GM12878 (cell line): ENCODE measurements around the gene ZNF366. TPM values are rescaled to one million over a fixed set of nuclear protein-coding genes. Genes with fewer than 3 reads are reported as not detected.
A peak's percentile ranks its signal among the peaks of the same experiment; 100 is the strongest.

Source experiments
- CHD2 ChIP-seq: IDR thresholded peaks from 2 replicates; pipeline ENCODE4 v1.6.1; 2011; ENCODE audit warnings: low read depth, low read length, improper control_type of control experiment, borderline replicate concordance
- E2F4 ChIP-seq: IDR thresholded peaks from 2 replicates; pipeline ENCODE4 v1.6.1; 2012; ENCODE audit warnings: low read depth, low read length, improper control_type of control experiment
- EGR1 ChIP-seq, 2 experiments: IDR thresholded peaks; 1 replicate in 1 of 2; 2 replicates in 1 of 2; pipeline ENCODE4 v1.6.1; 2011 to 2012; ENCODE audit warnings: low read depth in 2 of 2, low read length in 2 of 2, borderline replicate concordance in 1 of 2, mild to moderate bottlenecking in 1 of 2, moderate library complexity in 1 of 2
- EP300 ChIP-seq, 2 experiments: fragments of 150-350 bp in 1 of 2; IDR thresholded peaks; 2 replicates each; pipeline ENCODE4 v1.6.1; 2011 to 2012; ENCODE audit warnings: low read depth in 2 of 2, low read length in 2 of 2, borderline replicate concordance in 1 of 2, improper control_type of control experiment in 1 of 2, inconsistent platforms in 1 of 2; ENCODE audit not compliant: control insufficient read depth in 1 of 2
- FOS ChIP-seq: IDR thresholded peaks from 3 replicates; pipeline ENCODE4 v1.6.1; 2011; ENCODE audit warnings: borderline replicate concordance; ENCODE audit not compliant: insufficient read length; ENCODE audit errors: extremely low read depth
- HCFC1 ChIP-seq: fragments of 150-350 bp; IDR thresholded peaks from 2 replicates; pipeline ENCODE4 v1.6.1; 2014; ENCODE audit warnings: low read length
- HDAC6 ChIP-seq: fragments of 200-600 bp; sonication (generic); IDR thresholded peaks from one replicate; pipeline ENCODE4 v1.8.0; 2017; ENCODE audit warnings: antibody characterized with exemption; ENCODE audit not compliant: unreplicated experiment
- IKZF1 ChIP-seq: fragments of 450-650 bp; conservative IDR thresholded peaks from 2 replicates; pipeline ENCODE4 v1.6.1; 2017; ENCODE audit warnings: antibody characterized with exemption, mild to moderate bottlenecking
- IKZF2 ChIP-seq, 2 experiments: fragments of 450-650 bp; IDR thresholded peaks; 2 replicates each; pipeline ENCODE4 v1.6.1; 2017; ENCODE audit warnings: mild to moderate bottlenecking in 2 of 2, moderate library complexity in 2 of 2
- KAT2A ChIP-seq: conservative IDR thresholded peaks from 2 replicates; pipeline ENCODE4 v1.6.1; 2011; ENCODE audit warnings: low read depth, low read length; ENCODE audit not compliant: control insufficient read depth
- MTA2 ChIP-seq: fragments of 450-650 bp; IDR thresholded peaks from 2 replicates; pipeline ENCODE4 v1.6.1; 2016; ENCODE audit warnings: low read depth, mild to moderate bottlenecking, moderate library complexity
- MYC ChIP-seq: IDR thresholded peaks from 2 replicates; pipeline ENCODE4 v1.6.1; 2011; ENCODE audit warnings: mild to moderate bottlenecking, low read length, moderate library complexity, inconsistent platforms; ENCODE audit not compliant: insufficient read depth, insufficient replicate concordance, insufficient read length, severe bottlenecking
- NR2C1 ChIP-seq: fragments of 450-650 bp; IDR thresholded peaks from 2 replicates; pipeline ENCODE4 v1.6.1; 2017; ENCODE audit warnings: antibody characterized with exemption, mild to moderate bottlenecking, moderate library complexity
- RFX5 ChIP-seq: IDR thresholded peaks from 2 replicates; pipeline ENCODE4 v1.6.1; 2011; ENCODE audit warnings: low read depth, low read length, improper control_type of control experiment
- ZBED1 ChIP-seq: IDR thresholded peaks from 2 replicates; pipeline ENCODE4 v1.6.1; 2016; ENCODE audit warnings: borderline replicate concordance
- ZNF217 ChIP-seq: fragments of 450-650 bp; IDR thresholded peaks from 2 replicates; pipeline ENCODE4 v1.6.1; 2017; ENCODE audit warnings: antibody characterized with exemption, mild to moderate bottlenecking
- ZNF24 ChIP-seq: fragments of 450-650 bp; IDR thresholded peaks from 2 replicates; pipeline ENCODE4 v1.6.1; 2017; ENCODE audit warnings: antibody characterized with exemption, mild to moderate bottlenecking
- ZNF622 ChIP-seq: fragments of 450-650 bp; IDR thresholded peaks from 2 replicates; pipeline ENCODE4 v1.6.1; 2017; ENCODE audit warnings: mild to moderate bottlenecking, inconsistent platforms
- polyA plus RNA-seq, 11 experiments: library from polyadenylated mRNA; depleted of rRNA in 4 of 11; unstranded in 6 of 11; stranded (reverse) in 5 of 11; fragments of >200 nt; fragmentation: Nextera tagmentation in 4 of 11; fragmentation: Illumina TruSeq in 1 of 11; extraction: Ambion mirVana in 4 of 11; extraction: Trizol in 1 of 11; gene quantifications; 1 replicate in 1 of 11; 2 replicates in 10 of 11; pipeline versions ENCODE4 v1.2.1 to v1.2.3, GENCODE V29; 2011 to 2016; ENCODE audit warnings: inconsistent platforms in 2 of 11, missing spikeins in 2 of 11, low read depth in 1 of 11
- total RNA-seq, 4 experiments: library from RNA; depleted of rRNA in 3 of 4; stranded (reverse); fragments of >200 nt in 3 of 4; fragmentation: Illumina TruSeq in 1 of 4; extraction: Trizol in 1 of 4; gene quantifications; 2 replicates each; pipeline versions ENCODE4 v1.2.1 to v1.2.3, GENCODE V29; 2013 to 2021
- TF ChIP-seq, protein P1 (sequence below): fragments of 450-650 bp; IDR thresholded peaks from 2 replicates; pipeline ENCODE4 v1.6.1; 2017; ENCODE audit warnings: antibody characterized with exemption, mild to moderate bottlenecking, moderate library complexity
- TF ChIP-seq, protein P2 (sequence below): fragments of 450-650 bp; IDR thresholded peaks from 2 replicates; pipeline ENCODE4 v1.6.1; 2016; ENCODE audit warnings: mild to moderate bottlenecking, moderate library complexity, borderline replicate concordance

The ZNF366 gene
- total and polyA plus RNA-seq, 10 of the 15 experiments (the other 5 are each of a cell fraction or from before 2014, with no cell fraction given) = 0.01 to 0.18 (median 0.04) TPM; not detected in 6

DNA sequence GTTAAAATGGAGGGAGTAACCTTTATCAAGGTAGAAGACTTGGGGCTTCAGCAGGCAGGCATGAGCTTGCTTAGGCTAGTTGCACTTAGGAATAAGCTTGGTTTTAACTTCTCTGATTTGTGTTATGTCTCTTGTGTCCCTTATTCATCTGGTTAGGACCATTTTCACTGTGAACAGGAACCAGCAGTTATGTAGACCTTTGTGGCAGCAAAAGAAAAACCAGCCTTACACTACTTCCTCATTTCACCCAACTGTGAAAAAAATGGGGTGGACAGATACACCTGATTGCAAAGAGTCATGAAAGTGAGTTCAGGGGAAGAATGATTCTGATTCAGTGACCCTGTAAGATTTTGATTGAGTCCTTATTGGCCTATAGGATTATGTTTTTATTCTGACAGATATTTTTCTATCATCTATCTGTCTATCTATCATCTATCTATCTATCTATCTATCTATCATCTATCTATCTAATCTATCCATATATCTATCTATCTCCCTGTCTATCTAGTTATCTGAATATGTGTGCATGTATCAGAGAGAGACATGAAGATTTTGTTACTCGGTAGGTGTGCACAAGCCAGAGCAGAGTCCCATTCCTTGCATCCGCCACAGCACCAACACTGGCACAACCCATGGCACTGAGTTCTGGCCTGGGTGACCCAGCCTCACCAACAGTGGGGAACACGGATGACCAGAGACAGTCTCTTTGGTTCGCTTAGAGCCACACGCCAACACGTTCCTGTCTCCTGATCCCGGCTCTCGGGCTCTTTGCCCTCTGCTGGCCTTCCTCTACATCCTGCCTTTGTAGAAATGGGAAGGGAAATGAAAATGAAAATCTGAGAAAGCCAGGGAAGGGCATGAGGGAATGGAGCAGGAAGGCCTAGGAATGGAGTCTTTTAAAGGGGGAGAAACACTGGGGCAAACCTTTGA lies 1.3 kb upstream of the ZNF366 start (continued):
- TF ChIP-seq, protein P1, sequence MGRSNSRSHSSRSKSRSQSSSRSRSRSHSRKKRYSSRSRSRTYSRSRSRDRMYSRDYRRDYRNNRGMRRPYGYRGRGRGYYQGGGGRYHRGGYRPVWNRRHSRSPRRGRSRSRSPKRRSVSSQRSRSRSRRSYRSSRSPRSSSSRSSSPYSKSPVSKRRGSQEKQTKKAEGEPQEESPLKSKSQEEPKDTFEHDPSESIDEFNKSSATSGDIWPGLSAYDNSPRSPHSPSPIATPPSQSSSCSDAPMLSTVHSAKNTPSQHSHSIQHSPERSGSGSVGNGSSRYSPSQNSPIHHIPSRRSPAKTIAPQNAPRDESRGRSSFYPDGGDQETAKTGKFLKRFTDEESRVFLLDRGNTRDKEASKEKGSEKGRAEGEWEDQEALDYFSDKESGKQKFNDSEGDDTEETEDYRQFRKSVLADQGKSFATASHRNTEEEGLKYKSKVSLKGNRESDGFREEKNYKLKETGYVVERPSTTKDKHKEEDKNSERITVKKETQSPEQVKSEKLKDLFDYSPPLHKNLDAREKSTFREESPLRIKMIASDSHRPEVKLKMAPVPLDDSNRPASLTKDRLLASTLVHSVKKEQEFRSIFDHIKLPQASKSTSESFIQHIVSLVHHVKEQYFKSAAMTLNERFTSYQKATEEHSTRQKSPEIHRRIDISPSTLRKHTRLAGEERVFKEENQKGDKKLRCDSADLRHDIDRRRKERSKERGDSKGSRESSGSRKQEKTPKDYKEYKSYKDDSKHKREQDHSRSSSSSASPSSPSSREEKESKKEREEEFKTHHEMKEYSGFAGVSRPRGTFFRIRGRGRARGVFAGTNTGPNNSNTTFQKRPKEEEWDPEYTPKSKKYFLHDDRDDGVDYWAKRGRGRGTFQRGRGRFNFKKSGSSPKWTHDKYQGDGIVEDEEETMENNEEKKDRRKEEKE = no peak
- TF ChIP-seq NR2C1 = no peak
- TF ChIP-seq CHD2 = no peak
- no peak for TF ChIP-seq ZNF622
- no peak for TF ChIP-seq ZNF24
- no peak for TF ChIP-seq ZNF217
- TF ChIP-seq MYC = no peak
- no peak for TF ChIP-seq HDAC6
- TF ChIP-seq MTA2 = peak; percentile 55
- no peak for TF ChIP-seq KAT2A
- no peak for TF ChIP-seq FOS
- TF ChIP-seq IKZF1 = peak; percentile 16; the same call in 1 of the 2 replicates
- peak; percentile 66 to 68; a peak in 3 of 4 replicates for TF ChIP-seq EP300 (IDR thresholded peaks at IDR 0.05; ENCODE audit: borderline replicate concordance in 1 of 2, control insufficient read depth in 1 of 2, low read depth in 2 of 2, low read length in 2 of 2)
- TF ChIP-seq, protein P2, sequence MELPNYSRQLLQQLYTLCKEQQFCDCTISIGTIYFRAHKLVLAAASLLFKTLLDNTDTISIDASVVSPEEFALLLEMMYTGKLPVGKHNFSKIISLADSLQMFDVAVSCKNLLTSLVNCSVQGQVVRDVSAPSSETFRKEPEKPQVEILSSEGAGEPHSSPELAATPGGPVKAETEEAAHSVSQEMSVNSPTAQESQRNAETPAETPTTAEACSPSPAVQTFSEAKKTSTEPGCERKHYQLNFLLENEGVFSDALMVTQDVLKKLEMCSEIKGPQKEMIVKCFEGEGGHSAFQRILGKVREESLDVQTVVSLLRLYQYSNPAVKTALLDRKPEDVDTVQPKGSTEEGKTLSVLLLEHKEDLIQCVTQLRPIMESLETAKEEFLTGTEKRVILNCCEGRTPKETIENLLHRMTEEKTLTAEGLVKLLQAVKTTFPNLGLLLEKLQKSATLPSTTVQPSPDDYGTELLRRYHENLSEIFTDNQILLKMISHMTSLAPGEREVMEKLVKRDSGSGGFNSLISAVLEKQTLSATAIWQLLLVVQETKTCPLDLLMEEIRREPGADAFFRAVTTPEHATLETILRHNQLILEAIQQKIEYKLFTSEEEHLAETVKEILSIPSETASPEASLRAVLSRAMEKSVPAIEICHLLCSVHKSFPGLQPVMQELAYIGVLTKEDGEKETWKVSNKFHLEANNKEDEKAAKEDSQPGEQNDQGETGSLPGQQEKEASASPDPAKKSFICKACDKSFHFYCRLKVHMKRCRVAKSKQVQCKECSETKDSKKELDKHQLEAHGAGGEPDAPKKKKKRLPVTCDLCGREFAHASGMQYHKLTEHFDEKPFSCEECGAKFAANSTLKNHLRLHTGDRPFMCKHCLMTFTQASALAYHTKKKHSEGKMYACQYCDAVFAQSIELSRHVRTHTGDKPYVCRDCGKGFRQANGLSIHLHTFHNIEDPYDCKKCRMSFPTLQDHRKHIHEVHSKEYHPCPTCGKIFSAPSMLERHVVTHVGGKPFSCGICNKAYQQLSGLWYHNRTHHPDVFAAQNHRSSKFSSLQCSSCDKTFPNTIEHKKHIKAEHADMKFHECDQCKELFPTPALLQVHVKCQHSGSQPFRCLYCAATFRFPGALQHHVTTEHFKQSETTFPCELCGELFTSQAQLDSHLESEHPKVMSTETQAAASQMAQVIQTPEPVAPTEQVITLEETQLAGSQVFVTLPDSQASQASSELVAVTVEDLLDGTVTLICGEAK = no peak; the same call in 1 of the 2 replicates
- no peak for TF ChIP-seq RFX5
- no peak for TF ChIP-seq ZBED1
- TF ChIP-seq IKZF2 (IDR thresholded peaks at IDR 0.05) = peak; percentile 44 to 51; a peak in 2 of 4 replicates
- no peak for TF ChIP-seq EGR1 (IDR thresholded peaks at IDR 0.05; ENCODE audit: borderline replicate concordance in 1 of 2, low read depth in 2 of 2, low read length in 2 of 2)
- TF ChIP-seq E2F4 = no peak
- no peak for TF ChIP-seq HCFC1
